Keratinocyte (primary cell): ENCODE measurements around the gene SAMD4A.

ENCODE experiments used
- CTCF ChIP-seq, 3 experiments: IDR thresholded peaks in 1 of 3; conservative IDR thresholded peaks in 1 of 3; optimal IDR thresholded peaks in 1 of 3; 2 replicates in 2 of 3; 3 replicates in 1 of 3; pipeline versions ENCODE3 to v1.5.1; 2011; ENCODE audit warnings: low read length in 3 of 3, mild to moderate bottlenecking in 3 of 3, moderate library complexity in 2 of 3, control low read depth in 1 of 3, inconsistent platforms in 1 of 3; ENCODE audit not compliant: insufficient read depth in 2 of 3; ENCODE audit errors: extremely low read depth in 1 of 3
- EZH2 ChIP-seq: IDR thresholded peaks from one replicate; pipeline ENCODE4 v1.6.1; 2012; ENCODE audit warnings: inconsistent platforms, mild to moderate bottlenecking, low read length, moderate library complexity

DNA sequence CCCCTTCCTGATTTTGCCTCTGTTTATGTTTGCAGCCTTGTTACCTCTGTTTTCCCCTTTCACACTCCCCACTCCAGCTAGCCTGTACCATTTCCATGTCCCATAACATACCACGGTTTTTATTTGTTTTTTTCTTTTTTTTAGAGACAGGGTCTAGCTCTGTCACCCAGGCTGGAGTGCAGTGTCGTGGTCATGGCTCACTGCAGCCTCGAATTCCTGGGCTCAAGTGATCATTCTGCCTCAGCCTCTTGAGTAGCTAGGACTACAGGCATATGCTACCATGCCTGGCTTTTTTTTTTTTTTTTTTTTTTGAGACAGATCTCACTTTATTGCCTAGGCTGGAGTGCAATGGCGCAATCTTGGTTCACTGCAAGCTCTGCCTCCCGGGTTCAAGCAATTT, 18.4 kb upstream of the SAMD4A start:
- TF ChIP-seq EZH2 (no peak), CTCF (optimal IDR thresholded peaks at IDR 0.05 in 1 of 3, IDR thresholded peaks at IDR 0.05 in 1 of 3, conservative IDR thresholded peaks at IDR 0.05 in 1 of 3; ENCODE audit: extremely low read depth in 1 of 3, insufficient read depth in 2 of 3, low read length in 3 of 3) (no peak)
